Transverse colon (tissue), 4 donors: Measurements from ENCODE around the gene CASK.

Experiments
- CTCF ChIP-seq, 5 experiments: fragments of 200-600 bp in 3 of 5; fragments of 450-650 bp in 2 of 5; sonication (generic) in 3 of 5; IDR thresholded peaks; 1 replicate in 2 of 5; 2 replicates in 3 of 5; pipeline ENCODE4 v1.5.1; 2016 to 2017; ENCODE audit warnings: antibody characterized with exemption in 5 of 5, inconsistent platforms in 3 of 5, mild to moderate bottlenecking in 2 of 5, moderate library complexity in 1 of 5
- POLR2A ChIP-seq: fragments of 450-650 bp; IDR thresholded peaks from one replicate; pipeline ENCODE4 v1.6.1; 2016; ENCODE audit warnings: antibody characterized with exemption, mild to moderate bottlenecking, moderate library complexity
- POLR2AphosphoS5 ChIP-seq, 3 donors: sonication (generic); formaldehyde crosslinking; IDR thresholded peaks; one replicate each; pipeline ENCODE4 v1.6.1; 2016; ENCODE audit warnings: antibody characterized with exemption in 3 of 3

- TF ChIP-seq CTCF (IDR thresholded peaks at IDR 0.05) (no peak), POLR2A (no peak), POLR2AphosphoS5 (IDR thresholded peaks at IDR 0.05) (no peak)
Observed at GRCh38 chrX:41913476-41913875, 9.9 kb downstream of the CASK start.
